Lung (tissue), 12 donors: Measurements from ENCODE around the gene ZNF419. TPM values are rescaled to one million over a fixed set of nuclear protein-coding genes. Genes with fewer than 3 reads are reported as not detected.
"Not testable (repeated sequence)": the region's sequence is repeated elsewhere in the genome, so short reads cannot be mapped to it uniquely, and the experiment has no call there.

ENCODE experiments used
- ATAC-seq: fragments of 200-7000 bp; cut with Tn5 transposase; one replicate; pipeline ENCODE4 v1.9.1; 2020; ENCODE audit warnings: moderate number of reproducible peaks; ENCODE audit not compliant: insufficient read depth, low FRiP score
- DNase-seq, 3 donors: peaks; one replicate each; pipeline ENCODE4 v3.0.0-alpha.2; 2013 to 2017
- H3K27ac ChIP-seq, 2 donors: one replicate each; pipeline ENCODE4 v1.5.1; 2013; ENCODE audit warnings: mild to moderate bottlenecking in 2 of 2, moderate library complexity in 2 of 2, control low read depth in 1 of 2, inconsistent platforms in 1 of 2, low read depth in 1 of 2, low read length in 1 of 2
- H3K27me3 ChIP-seq, 3 donors: one replicate each; pipeline ENCODE4 v1.5.1; 2013; ENCODE audit warnings: low read length in 2 of 3; ENCODE audit not compliant: control insufficient read depth in 3 of 3, insufficient read depth in 3 of 3
- H3K36me3 ChIP-seq, 4 donors: one replicate each; pipeline ENCODE4 v1.5.1; 2013; ENCODE audit warnings: low read length in 4 of 4, mild to moderate bottlenecking in 1 of 4, moderate library complexity in 1 of 4; ENCODE audit not compliant: control insufficient read depth in 4 of 4, insufficient read depth in 4 of 4
- H3K4me1 ChIP-seq, 5 donors: one replicate each; pipeline ENCODE4 v1.5.1; 2013; ENCODE audit warnings: low read length in 5 of 5, mild to moderate bottlenecking in 2 of 5, moderate library complexity in 1 of 5; ENCODE audit not compliant: control insufficient read depth in 5 of 5, insufficient read depth in 5 of 5
- H3K4me3 ChIP-seq: one replicate; pipeline ENCODE4 v1.5.1; 2013; ENCODE audit warnings: mild to moderate bottlenecking, control low read depth, moderate library complexity
- H3K9ac ChIP-seq, 2 donors: one replicate each; pipeline ENCODE4 v1.5.1; 2013; ENCODE audit warnings: low read length in 2 of 2, control low read depth in 1 of 2; ENCODE audit not compliant: insufficient read depth in 1 of 2
- H3K9me3 ChIP-seq, 4 donors: one replicate each; pipeline ENCODE4 v1.5.1; 2013; ENCODE audit warnings: low read length in 3 of 4, mild to moderate bottlenecking in 1 of 4, moderate library complexity in 1 of 4; ENCODE audit not compliant: control insufficient read depth in 4 of 4, insufficient read depth in 3 of 4
- WGBS, 2 donors: extraction: QIAGEN DNeasy Blood & Tissue Kit; methylation state at CpG; one replicate each; pipeline ENCODE4 v1.1.7; 2013; 5-methylcytosine and 5-hydroxymethylcytosine counted together
- polyA plus RNA-seq, 2 donors: library from polyadenylated mRNA; stranded (reverse); fragments of 200-250 nt; gene quantifications; one replicate each; pipeline ENCODE4 v1.2.1, GENCODE V29; 2013
- total RNA-seq, 2 donors: library from RNA; depleted of rRNA in 1 of 2; stranded (reverse); fragments of >200 nt in 1 of 2; gene quantifications; one replicate each; pipeline ENCODE4 v1.2.1, GENCODE V29; 2014 to 2021
- TF ChIP-seq, protein P1 (sequence below): IDR thresholded peaks from 2 replicates; pipeline ENCODE4 v1.5.1; 2012; ENCODE audit warnings: mild to moderate bottlenecking; ENCODE audit errors: control extremely low read depth, extremely low read depth
- donor health status: control.
- donor health status: control.
- donor health status: Bipolar disorder and iron deficiency.
- donor health status: healthy.
- donor health status: DM: yes; HTN: yes; CAD: no.

Gene ZNF419
- total and polyA plus RNA-seq, 4 donors: 4.3 to 12.5 (median 7.6) TPM

- WGBS, 2 donors: 9 to 10% methylated on average over 38 of the region's 38 CpGs
- Histone ChIP-seq H3K27me3 (no peaks in the 10 kb centered on the region), H3K27ac (peak within 1 kb of the TSS; percentile 78 to 85), H3K4me3 (peak within 1 kb of the TSS; percentile 83), H3K36me3 (peaks cover 25 to 43% (median 35%) of the 10 kb centered on the region in 4 donors), H3K4me1 (peaks cover 0 to 7% (median 3%) of the 10 kb centered on the region in 5 donors), H3K9ac (peak within 1 kb of the TSS in 1 of 2 donors; percentile 70), H3K9me3 (peaks cover 16 to 52% (median 46%) of the 10 kb centered on the region in 4 donors)
- TF ChIP-seq, protein P1, sequence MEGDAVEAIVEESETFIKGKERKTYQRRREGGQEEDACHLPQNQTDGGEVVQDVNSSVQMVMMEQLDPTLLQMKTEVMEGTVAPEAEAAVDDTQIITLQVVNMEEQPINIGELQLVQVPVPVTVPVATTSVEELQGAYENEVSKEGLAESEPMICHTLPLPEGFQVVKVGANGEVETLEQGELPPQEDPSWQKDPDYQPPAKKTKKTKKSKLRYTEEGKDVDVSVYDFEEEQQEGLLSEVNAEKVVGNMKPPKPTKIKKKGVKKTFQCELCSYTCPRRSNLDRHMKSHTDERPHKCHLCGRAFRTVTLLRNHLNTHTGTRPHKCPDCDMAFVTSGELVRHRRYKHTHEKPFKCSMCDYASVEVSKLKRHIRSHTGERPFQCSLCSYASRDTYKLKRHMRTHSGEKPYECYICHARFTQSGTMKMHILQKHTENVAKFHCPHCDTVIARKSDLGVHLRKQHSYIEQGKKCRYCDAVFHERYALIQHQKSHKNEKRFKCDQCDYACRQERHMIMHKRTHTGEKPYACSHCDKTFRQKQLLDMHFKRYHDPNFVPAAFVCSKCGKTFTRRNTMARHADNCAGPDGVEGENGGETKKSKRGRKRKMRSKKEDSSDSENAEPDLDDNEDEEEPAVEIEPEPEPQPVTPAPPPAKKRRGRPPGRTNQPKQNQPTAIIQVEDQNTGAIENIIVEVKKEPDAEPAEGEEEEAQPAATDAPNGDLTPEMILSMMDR: peak; percentile 13
- DNase-seq (peak; percentile 95 to 98 (median 97)), ATAC-seq (peak; percentile 98)
These were observed 10.2 kb upstream of the ZNF419 start, which contains the start of gene ZNF772 for GRCh38 chr19:57477191-57478008. Gene ZNF772, minus strand, starts transcription at chr19:57477566. Its CDS starts 257 bp downstream, at chr19:57477309.

DNA sequence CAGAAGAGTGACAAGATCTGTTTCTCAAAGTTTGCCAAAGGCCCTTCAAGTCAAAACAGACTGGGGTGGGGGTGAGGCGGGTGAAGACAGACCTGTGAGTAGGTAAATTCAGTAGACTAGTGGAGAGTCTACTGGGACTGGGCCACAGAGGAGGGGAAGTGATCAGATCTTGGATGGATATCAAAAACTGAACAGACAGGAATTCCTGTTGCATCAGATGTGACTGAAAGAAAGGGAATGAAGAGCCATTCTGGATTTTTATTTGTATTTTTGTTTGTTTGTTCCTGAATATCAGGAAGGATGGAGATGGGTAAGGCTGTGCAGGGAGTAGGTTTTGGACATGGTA, 722 bp downstream of the ZNF419 start:
- H3K4me1 ChIP-seq, H3K27ac ChIP-seq, H3K27me3 ChIP-seq, ATAC-seq: not testable (repeated sequence)
- DNase-seq: peak in 2 of 3 donors; percentile 20 to 54
- Histone ChIP-seq H3K9ac (peak overlapping the region in 1 of 2 donors; percentile 37), H3K36me3 (peaks cover 9 to 31% (median 19%) of the 10 kb centered on the region in 4 donors), H3K9me3 (peaks cover 0 to 25% (median 5%) of the 10 kb centered on the region in 4 donors), H3K4me3 (peak overlapping the region; percentile 21)
- no CpG with 5 or more reads among the region's 1 CpG for WGBS, 2 donors

DNA sequence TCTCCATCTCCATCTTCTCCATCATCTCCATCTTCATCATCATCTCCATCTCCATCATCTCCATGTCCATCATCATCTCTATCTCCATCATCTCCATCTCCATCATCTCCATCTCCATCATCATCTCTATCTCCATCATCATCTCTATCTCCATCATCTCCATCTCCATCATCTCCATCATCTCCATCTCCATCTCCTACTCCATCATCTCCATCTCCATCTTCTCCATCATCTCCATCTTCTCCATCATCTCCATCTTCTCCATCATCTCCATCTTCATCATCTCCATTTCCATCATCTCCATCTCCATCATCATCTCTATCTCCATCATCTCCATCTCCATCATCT, 11.8 kb downstream of the ZNF419 start:
- peaks cover 6 to 27% (median 14%) of the 10 kb centered on the region in 4 donors for H3K36me3 ChIP-seq
- ATAC-seq, DNase-seq, H3K9ac ChIP-seq, H3K4me1 ChIP-seq, H3K4me3 ChIP-seq, H3K27me3 ChIP-seq, H3K27ac ChIP-seq: not testable (repeated sequence)
- H3K9me3 ChIP-seq: peaks cover 0 to 17% (median 14%) of the 10 kb centered on the region in 4 donors

DNA sequence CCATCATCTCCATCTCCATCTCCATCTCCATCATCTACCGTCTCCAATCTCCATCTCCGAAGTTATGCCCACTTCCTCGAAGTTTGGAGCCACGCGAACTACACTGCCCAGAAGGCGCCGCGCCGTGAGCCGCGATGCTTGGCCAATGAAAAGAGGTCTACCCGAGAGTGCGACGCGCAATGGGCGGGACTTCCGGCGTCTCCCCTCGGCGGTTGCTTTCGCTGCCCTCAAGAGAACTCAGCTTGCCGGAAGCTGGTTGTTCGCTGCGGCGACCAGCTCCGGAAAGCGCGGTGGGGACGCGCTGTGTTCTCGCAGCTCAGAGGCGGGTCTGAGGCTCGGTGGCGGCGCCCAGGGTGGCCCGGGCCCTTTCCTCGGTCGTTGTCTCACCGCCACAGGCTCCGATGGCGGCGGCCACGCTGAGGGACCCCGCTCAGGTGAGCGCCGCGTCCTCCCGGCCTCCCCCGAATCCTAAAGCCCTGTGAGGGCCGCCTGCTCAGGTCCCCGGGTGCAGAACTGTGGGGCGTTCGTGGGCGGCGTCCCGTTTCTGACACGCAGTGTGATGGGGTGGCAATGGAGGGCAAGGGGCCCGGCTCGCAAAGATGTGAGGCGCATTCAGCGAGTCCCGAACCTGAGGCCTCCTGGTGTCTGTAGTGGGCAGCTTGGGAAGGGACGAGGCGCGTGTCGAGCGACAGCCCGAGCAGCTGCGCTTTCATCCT, 12.3 kb downstream of the ZNF419 start, which contains the start of gene ZNF773:
Gene ZNF773, plus strand, starts transcription at position 259 of the 716 bp plus-strand sequence. Its CDS starts 143 bp downstream, at position 402.
- peaks cover 6 to 26% (median 14%) of the 10 kb centered on the region in 4 donors for H3K36me3 ChIP-seq
- peak within 1 kb of the TSS; percentile 11 to 81 for H3K9ac ChIP-seq
- H3K9me3 ChIP-seq: peaks cover 0 to 20% (median 15%) of the 10 kb centered on the region in 4 donors
- H3K27ac ChIP-seq: peak within 1 kb of the TSS; percentile 90 to 94
- not testable (repeated sequence) for H3K4me1 ChIP-seq, H3K27me3 ChIP-seq
- peak; percentile 98 for ATAC-seq
- peak; percentile 96 to 99 (median 96) for DNase-seq
- 0 to 1% methylated on average over 53 to 60 of the region's 69 CpGs for WGBS, 2 donors
- H3K4me3 ChIP-seq: peak within 1 kb of the TSS; percentile 94

GRCh38 chr19:57500400-57500799, 12.8 kb downstream of the ZNF419 start:
- H3K4me3 ChIP-seq: peak overlapping the region; percentile 35
- DNase-seq: peak in 2 of 3 donors; percentile 54 to 58
- ATAC-seq: not testable (repeated sequence)

More at GRCh38 chr19:57500400-57500799, 12.8 kb downstream of the ZNF419 start:
- H3K27ac ChIP-seq, H3K27me3 ChIP-seq, H3K4me1 ChIP-seq: not testable (repeated sequence)
- Histone ChIP-seq H3K36me3 (peaks cover 8 to 30% (median 17%) of the 10 kb centered on the region in 4 donors), H3K9me3 (peaks cover 0 to 22% (median 16%) of the 10 kb centered on the region in 4 donors), H3K9ac (peak overlapping the region in 1 of 2 donors; percentile 11)
- 5 to 8% methylated on average over 1 of the region's 4 CpGs for WGBS, 2 donors
